ENCODE results near the gene CATSPERB.

GRCh38 chr14:91577632-91578233 is 154.2 kb downstream of the CATSPERB start:
- TF ChIP-seq CTCF (IDR thresholded peaks at IDR 0.05) (no peak), POLR2AphosphoS5 (IDR thresholded peaks at IDR 0.05) (no peak), POLR2A (IDR thresholded peaks at IDR 0.05) (no peak)
